SK-N-SH (cell line): ENCODE measurements around the gene IGFL1.

Experiments used
- CTCF ChIP-seq: fragments of 200-600 bp; sonication (generic); IDR thresholded peaks from 2 replicates; pipeline ENCODE4 v1.6.1; 2017; ENCODE audit warnings: antibody characterized with exemption, mild to moderate bottlenecking, moderate library complexity
- EP300 ChIP-seq, 2 experiments: IDR thresholded peaks; 2 replicates each; pipeline versions ENCODE4 v1.4.0 to v1.6.1; 2012; ENCODE audit warnings: borderline replicate concordance in 1 of 2, low read depth in 1 of 2, low read length in 1 of 2
- EZH2phosphoT487 ChIP-seq: fragments of 200-600 bp; sonication (generic); IDR thresholded peaks from 2 replicates; pipeline ENCODE4 v1.6.1; 2017; ENCODE audit warnings: low read depth, mixed run types, mild to moderate bottlenecking, antibody characterized with exemption, moderate library complexity, borderline replicate concordance
- FOSL2 ChIP-seq: IDR thresholded peaks from 2 replicates; pipeline ENCODE4 v1.4.0; 2012; ENCODE audit warnings: low read depth, mild to moderate bottlenecking, moderate library complexity, borderline replicate concordance
- FOXM1 ChIP-seq: IDR thresholded peaks from 2 replicates; pipeline ENCODE4 v1.4.0; 2012; ENCODE audit warnings: low read depth, mild to moderate bottlenecking
- JUND ChIP-seq: IDR thresholded peaks from 2 replicates; pipeline ENCODE4 v1.4.0; 2012
- MXI1 ChIP-seq: IDR thresholded peaks from 2 replicates; pipeline ENCODE4 v1.6.1; 2012; ENCODE audit warnings: mild to moderate bottlenecking, low read depth, low read length, improper control_type of control experiment
- POLR2AphosphoS5 ChIP-seq: IDR thresholded peaks from 2 replicates; pipeline ENCODE4 v1.6.1; 2012; ENCODE audit warnings: low read depth, low read length
- REST ChIP-seq: IDR thresholded peaks from 2 replicates; pipeline ENCODE4 v1.6.1; 2012; ENCODE audit warnings: mild to moderate bottlenecking, low read depth, low read length, moderate library complexity
- RFX5 ChIP-seq: IDR thresholded peaks from 2 replicates; pipeline ENCODE4 v1.6.1; 2012; ENCODE audit warnings: mild to moderate bottlenecking, improper control_type of control experiment, low read length
- TAF1 ChIP-seq: IDR thresholded peaks from 2 replicates; pipeline ENCODE4 v1.6.1; 2012; ENCODE audit warnings: low read depth, mild to moderate bottlenecking, low read length, moderate library complexity, borderline replicate concordance
- USF2 ChIP-seq: fragments of 150-350 bp; IDR thresholded peaks from 2 replicates; pipeline ENCODE4 v1.6.1; 2017; ENCODE audit warnings: antibody characterized with exemption, low read length, low read depth, borderline replicate concordance
- YY1 ChIP-seq: IDR thresholded peaks from 2 replicates; pipeline ENCODE4 v1.4.0; 2012; ENCODE audit warnings: low read depth, mild to moderate bottlenecking
- ZBTB33 ChIP-seq: IDR thresholded peaks from 2 replicates; pipeline ENCODE4 v1.4.0; 2012; ENCODE audit warnings: low read depth, borderline replicate concordance

- no peak for TF ChIP-seq CTCF
- TF ChIP-seq RFX5 = no peak
- no peak for TF ChIP-seq POLR2AphosphoS5
- no peak for TF ChIP-seq EP300 (IDR thresholded peaks at IDR 0.05; ENCODE audit: borderline replicate concordance in 1 of 2, low read depth in 1 of 2, low read length in 1 of 2)
- TF ChIP-seq FOXM1 = no peak
- no peak for TF ChIP-seq YY1
- TF ChIP-seq JUND = no peak
- no peak for TF ChIP-seq USF2
- no peak for TF ChIP-seq EZH2phosphoT487
- no peak for TF ChIP-seq TAF1
- no peak for TF ChIP-seq MXI1
- TF ChIP-seq REST = no peak
- no peak for TF ChIP-seq FOSL2
- TF ChIP-seq ZBTB33 = no peak
Observed at GRCh38 chr19:46189971-46190888, 39.3 kb upstream of the IGFL1 start.
